DOHH2 (cell line): ENCODE results near the gene GAS2.

Experiments
- H3F3A ChIP-seq: fragments of 200-600 bp; sonication (generic), shearing (Covaris generic); 2 replicates; pipeline ENCODE4 v1.6.0; 2016; ENCODE audit warnings: antibody characterized with exemption, mild to moderate bottlenecking; ENCODE audit not compliant: control insufficient read depth, insufficient read depth
- H3K27ac ChIP-seq: fragments of 200-600 bp; sonication (generic); 2 replicates; pipeline ENCODE4 v1.5.1; 2014; ENCODE audit warnings: low read depth, mild to moderate bottlenecking, low read length, moderate library complexity
- H3K27me3 ChIP-seq: fragments of 200-600 bp; sonication (generic); 2 replicates; pipeline ENCODE4 v1.6.1; 2014; ENCODE audit warnings: mild to moderate bottlenecking, low read length, mixed read lengths; ENCODE audit not compliant: control insufficient read depth
- H3K36me3 ChIP-seq: fragments of 200-600 bp; sonication (generic); 2 replicates; pipeline ENCODE4 v1.6.1; 2014; ENCODE audit warnings: mild to moderate bottlenecking, low read length, moderate library complexity, mixed read lengths; ENCODE audit not compliant: control insufficient read depth
- H3K4me1 ChIP-seq: fragments of 200-600 bp; sonication (generic); 2 replicates; pipeline ENCODE4 v1.6.1; 2014; ENCODE audit warnings: mild to moderate bottlenecking, low read length, mixed read lengths; ENCODE audit not compliant: control insufficient read depth
- H3K4me2 ChIP-seq: fragments of 200-600 bp; sonication (generic); 2 replicates; pipeline ENCODE4 v1.6.0; 2014; ENCODE audit warnings: mild to moderate bottlenecking, low read length, moderate library complexity
- H3K4me3 ChIP-seq: fragments of 200-600 bp; sonication (generic); 2 replicates; pipeline ENCODE4 v1.5.1; 2014; ENCODE audit warnings: mild to moderate bottlenecking, low read length, mixed read lengths
- H3K79me2 ChIP-seq: fragments of 200-600 bp; sonication (generic); 2 replicates; pipeline ENCODE4 v1.6.1; 2014; ENCODE audit warnings: mild to moderate bottlenecking, low read length, mixed read lengths; ENCODE audit not compliant: control insufficient read depth
- H3K9me2 ChIP-seq: fragments of 200-600 bp; sonication (generic); replicated peaks from 2 replicates; pipeline ENCODE4 v1.6.1; 2014; ENCODE audit warnings: mild to moderate bottlenecking, low read length, mixed read lengths; ENCODE audit not compliant: control insufficient read depth
- H3K9me3 ChIP-seq: fragments of 200-600 bp; sonication (generic); 2 replicates; pipeline ENCODE4 v1.6.1; 2014; ENCODE audit warnings: antibody characterized with exemption, low read length, mixed read lengths; ENCODE audit not compliant: control insufficient read depth, insufficient read depth
- H4K20me1 ChIP-seq: fragments of 200-600 bp; sonication (generic); 2 replicates; pipeline ENCODE4 v1.6.0; 2014; ENCODE audit warnings: low read depth, mild to moderate bottlenecking, antibody characterized with exemption, low read length, moderate library complexity; ENCODE audit not compliant: control insufficient read depth, insufficient read depth
- EZH2phosphoT487 ChIP-seq: fragments of 200-600 bp; sonication (generic); IDR thresholded peaks from 2 replicates; pipeline ENCODE4 v1.6.1; 2017; ENCODE audit warnings: borderline replicate concordance, mild to moderate bottlenecking, antibody characterized with exemption, low read length, moderate library complexity, mixed read lengths
- TF ChIP-seq, protein P1 (sequence below): fragments of 200-600 bp; sonication (generic); IDR thresholded peaks from one replicate; pipeline ENCODE4 v1.5.1; 2014; ENCODE audit warnings: antibody characterized with exemption, mild to moderate bottlenecking, low read depth, low read length; ENCODE audit not compliant: poor library complexity, severe bottlenecking

GAS2 gene

DNA sequence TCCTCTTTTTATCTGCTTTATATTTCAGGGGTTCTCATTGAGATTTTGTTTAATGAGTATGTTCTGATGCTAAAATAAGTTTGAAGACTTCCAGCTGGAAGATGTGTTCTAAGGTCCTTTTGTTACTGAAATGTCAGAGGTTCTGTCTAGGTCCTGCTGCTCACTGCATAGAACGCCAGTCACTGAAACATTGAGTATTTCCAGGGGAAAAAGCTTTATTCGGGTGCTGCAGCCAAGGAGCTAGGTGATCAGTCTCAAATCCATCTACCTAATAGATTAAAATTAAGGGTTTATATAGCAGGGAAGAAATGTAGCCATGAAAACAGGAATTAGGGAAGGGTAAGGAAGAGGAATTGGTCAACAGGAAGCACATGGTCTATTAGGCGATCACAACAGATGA is 143.5 kb downstream of the GAS2 start:
- Histone ChIP-seq H3K27ac (no peak overlapping the region), H3K4me3 (no peak overlapping the region), H3F3A (no peaks in the 10 kb centered on the region), H3K9me3 (no peaks in the 10 kb centered on the region), H3K27me3 (no peaks in the 10 kb centered on the region), H3K36me3 (no peaks in the 10 kb centered on the region), H3K4me2 (no peak overlapping the region), H3K79me2 (no peaks in the 10 kb centered on the region), H3K9me2 (no peaks in the 10 kb centered on the region), H4K20me1 (no peaks in the 10 kb centered on the region), H3K4me1 (peaks cover 21% of the 10 kb centered on the region)
- no peak for TF ChIP-seq EZH2phosphoT487
- TF ChIP-seq, protein P1, sequence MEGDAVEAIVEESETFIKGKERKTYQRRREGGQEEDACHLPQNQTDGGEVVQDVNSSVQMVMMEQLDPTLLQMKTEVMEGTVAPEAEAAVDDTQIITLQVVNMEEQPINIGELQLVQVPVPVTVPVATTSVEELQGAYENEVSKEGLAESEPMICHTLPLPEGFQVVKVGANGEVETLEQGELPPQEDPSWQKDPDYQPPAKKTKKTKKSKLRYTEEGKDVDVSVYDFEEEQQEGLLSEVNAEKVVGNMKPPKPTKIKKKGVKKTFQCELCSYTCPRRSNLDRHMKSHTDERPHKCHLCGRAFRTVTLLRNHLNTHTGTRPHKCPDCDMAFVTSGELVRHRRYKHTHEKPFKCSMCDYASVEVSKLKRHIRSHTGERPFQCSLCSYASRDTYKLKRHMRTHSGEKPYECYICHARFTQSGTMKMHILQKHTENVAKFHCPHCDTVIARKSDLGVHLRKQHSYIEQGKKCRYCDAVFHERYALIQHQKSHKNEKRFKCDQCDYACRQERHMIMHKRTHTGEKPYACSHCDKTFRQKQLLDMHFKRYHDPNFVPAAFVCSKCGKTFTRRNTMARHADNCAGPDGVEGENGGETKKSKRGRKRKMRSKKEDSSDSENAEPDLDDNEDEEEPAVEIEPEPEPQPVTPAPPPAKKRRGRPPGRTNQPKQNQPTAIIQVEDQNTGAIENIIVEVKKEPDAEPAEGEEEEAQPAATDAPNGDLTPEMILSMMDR: no peak

DNA sequence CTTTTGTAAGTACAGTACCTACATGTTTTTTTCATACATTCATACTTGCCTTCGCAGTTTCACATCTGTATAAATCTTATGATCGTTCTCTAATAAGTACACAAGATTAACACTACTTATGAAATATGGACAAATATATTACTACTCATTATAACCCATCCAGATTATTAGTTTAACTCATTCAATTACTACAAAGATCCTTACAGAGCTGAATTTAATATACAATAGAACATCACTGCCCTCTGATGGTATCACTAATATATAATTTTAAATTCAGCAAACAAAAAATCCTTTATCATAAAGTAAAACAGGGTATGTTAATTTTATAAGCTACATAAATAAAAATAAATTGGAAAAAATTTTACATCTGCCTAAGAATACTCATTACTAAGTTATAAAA is 155.8 kb downstream of the GAS2 start:
- Histone ChIP-seq H3K9me2 (no peaks in the 10 kb centered on the region; the same call in 1 of the 2 replicates), H3K4me3 (no peak overlapping the region), H3K4me1 (no peaks in the 10 kb centered on the region), H3K36me3 (peaks cover 42% of the 10 kb centered on the region), H4K20me1 (no peaks in the 10 kb centered on the region), H3K4me2 (no peak overlapping the region), H3K27ac (no peak overlapping the region), H3K79me2 (no peaks in the 10 kb centered on the region), H3F3A (no peaks in the 10 kb centered on the region), H3K27me3 (no peaks in the 10 kb centered on the region), H3K9me3 (no peaks in the 10 kb centered on the region)
- TF ChIP-seq EZH2phosphoT487: no peak
- TF ChIP-seq, protein P1: no peak

DNA sequence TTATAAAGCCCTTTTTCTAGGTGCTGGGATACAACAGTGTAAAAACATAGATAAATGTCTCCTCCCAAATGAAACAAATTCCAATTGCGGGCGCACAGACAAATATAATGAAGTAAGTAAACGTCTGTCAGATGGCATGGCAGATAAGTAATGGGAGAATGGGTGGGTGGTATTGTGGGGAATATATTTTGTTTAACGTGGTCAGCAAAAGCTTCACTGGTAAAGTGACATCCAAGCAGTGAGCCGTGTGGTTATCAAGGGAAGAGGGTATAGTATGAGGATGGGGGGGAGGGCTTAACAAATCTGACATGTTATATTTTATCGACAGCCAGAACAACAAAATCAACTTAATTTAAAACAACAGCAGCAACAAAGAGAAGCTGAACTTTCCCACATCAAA is 162.0 kb downstream of the GAS2 start:
- no peak for TF ChIP-seq EZH2phosphoT487
- TF ChIP-seq, protein P1: no peak
- Histone ChIP-seq H3K9me3 (no peaks in the 10 kb centered on the region), H3K27me3 (no peaks in the 10 kb centered on the region), H3F3A (no peaks in the 10 kb centered on the region), H3K4me2 (peak overlapping the region; percentile 69), H3K4me3 (peak overlapping the region; percentile 91), H4K20me1 (no peaks in the 10 kb centered on the region), H3K9me2 (no peaks in the 10 kb centered on the region; the same call in 1 of the 2 replicates), H3K27ac (no peak overlapping the region), H3K36me3 (peaks cover 22% of the 10 kb centered on the region), H3K4me1 (peaks cover 13% of the 10 kb centered on the region), H3K79me2 (peaks cover 12% of the 10 kb centered on the region)
